Stimulated activated CD4-positive, alpha-beta T cell treated with anti-CD3 and anti-CD28 coated beads, Interleukin-1b, Interleukin-23, amount 100 ng/mL, for 1 hour (primary cell): ENCODE data around the gene TMEM116.
"Not testable (repeated sequence)": the region's sequence is repeated elsewhere in the genome, so short reads cannot be mapped to it uniquely, and the experiment has no call there.

Source experiments
- DNase-seq, 2 donors: peaks; one replicate each; pipeline ENCODE4 v3.0.0-alpha.2; 2020; ENCODE audit warnings: low read depth in 2 of 2

The TMEM116 gene

DNA sequence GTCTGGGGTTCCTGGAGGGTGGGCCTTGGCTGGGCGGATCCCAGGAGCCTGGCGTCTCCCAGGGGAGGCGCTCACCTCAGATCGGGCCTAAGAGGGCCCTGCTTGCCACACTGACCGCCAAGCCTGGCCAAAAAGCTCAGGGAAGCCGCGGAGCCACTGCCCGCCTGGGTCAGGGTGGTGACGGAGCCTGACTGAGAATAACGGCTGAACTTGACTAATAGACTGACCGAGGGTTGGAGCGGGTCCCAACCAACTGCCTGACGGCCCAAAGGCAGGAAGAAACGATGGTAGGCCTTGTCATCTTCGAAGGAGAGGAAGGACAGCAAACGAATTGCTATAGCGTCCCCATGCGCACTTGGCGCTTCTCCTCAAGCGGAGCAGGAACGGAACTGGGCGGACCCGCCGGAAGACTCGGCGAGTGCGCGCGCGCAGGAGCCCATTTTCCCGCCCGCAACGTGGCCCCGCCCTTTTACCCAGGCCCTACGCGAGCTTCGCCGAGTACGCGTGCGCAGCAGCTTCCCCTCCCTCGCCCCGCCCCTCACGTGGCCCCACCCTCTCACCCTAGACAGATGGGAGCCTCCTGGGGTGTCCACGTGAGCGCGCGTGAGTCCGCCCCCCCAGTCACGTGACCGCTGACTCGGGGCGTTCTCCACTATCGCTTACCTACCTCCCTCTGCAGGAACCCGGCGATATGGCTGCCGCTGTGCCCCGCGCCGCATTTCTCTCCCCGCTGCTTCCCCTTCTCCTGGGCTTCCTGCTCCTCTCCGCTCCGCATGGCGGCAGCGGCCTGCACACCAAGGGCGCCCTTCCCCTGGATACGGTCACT, at the start of gene TMEM116, which contains the start of gene ERP29:
TSS of gene TMEM116 (minus strand) at position 391 of the 826 bp plus-strand sequence. CDS start 7,895 bp downstream, outside the sequence.
TSS of gene ERP29 (plus strand) at position 652 of the 826 bp plus-strand sequence. CDS start at position 692, 40 bp downstream.
- peak; percentile 100 for DNase-seq

DNA sequence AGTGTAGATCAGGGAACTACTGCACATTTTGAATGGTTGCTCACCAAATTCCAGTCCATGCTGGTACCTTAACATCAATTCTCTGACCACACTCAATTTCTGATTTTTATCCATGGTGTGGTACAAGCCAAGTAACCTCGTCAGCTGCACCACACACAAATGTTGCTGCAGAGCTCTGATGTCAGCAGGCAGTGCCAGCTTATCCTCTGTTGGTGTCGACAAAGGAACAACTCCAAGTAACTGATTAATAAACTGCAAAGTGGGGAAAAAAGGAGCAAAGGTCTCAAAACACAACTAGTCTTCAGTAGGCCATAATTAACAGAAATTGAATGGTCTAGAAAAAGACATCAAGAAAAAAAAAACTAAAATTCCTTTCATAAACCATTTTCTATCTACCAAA, 48.2 kb upstream of the TMEM116 start:
- no peak for DNase-seq

DNA sequence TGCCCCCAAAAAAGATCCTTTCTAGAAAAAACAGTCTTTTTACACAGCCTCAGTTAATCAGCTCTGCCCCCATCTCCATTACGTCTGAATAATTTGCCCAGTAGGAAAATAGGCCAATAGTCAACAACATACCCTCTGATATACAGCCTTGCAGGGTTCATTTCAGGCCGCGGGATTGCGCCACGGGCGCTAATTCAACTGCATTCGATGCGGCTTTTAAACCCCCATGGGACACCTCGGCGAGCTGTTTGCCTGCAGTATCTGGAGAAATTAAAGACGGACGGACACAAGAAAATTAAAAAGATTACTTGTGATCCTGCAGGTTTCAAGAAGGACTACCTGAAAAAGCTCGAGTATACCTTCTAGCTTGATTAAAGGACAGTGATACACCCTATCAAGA, 36.4 kb upstream of the TMEM116 start:
- no peak for DNase-seq

DNA sequence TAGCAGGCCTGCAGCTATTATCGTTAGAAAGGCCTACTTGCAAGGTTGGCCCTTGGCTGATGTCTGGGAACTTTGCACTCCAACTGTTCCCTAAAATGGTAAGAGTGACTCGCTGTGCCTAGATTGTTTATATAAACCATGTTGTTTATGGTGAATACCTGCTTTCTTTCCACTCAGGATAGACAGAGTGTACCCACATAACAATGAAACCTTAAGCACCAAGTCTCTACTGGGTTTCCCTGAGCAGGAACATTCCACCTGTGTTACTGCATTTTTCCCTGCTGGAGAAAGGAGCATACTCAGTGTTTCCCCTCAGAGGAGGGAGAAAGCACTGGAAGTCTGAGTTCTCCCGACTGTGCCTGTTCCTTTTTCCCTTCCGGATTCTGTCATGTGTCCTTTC, 33.0 kb upstream of the TMEM116 start:
- DNase-seq = no peak

DNA sequence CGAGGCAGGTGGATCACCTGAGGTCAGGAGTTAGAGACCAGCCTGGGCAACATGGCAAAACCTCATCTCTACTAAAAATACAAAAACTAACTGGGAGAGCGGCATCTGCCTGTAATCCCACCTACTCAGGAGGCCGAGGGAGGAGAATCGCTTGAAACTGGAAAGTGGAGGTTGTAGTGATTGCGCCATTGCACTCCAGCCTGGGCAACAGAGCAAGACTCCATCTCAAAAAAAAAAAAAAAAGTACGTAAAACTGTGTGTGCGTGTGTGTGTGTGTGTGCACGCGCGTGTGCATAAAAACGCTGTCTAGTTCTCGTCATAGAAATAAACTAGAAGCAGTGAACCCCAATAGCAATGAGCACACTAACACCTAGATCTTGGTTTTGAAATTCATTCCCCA, 23.6 kb upstream of the TMEM116 start:
- DNase-seq = not testable (repeated sequence)

DNA sequence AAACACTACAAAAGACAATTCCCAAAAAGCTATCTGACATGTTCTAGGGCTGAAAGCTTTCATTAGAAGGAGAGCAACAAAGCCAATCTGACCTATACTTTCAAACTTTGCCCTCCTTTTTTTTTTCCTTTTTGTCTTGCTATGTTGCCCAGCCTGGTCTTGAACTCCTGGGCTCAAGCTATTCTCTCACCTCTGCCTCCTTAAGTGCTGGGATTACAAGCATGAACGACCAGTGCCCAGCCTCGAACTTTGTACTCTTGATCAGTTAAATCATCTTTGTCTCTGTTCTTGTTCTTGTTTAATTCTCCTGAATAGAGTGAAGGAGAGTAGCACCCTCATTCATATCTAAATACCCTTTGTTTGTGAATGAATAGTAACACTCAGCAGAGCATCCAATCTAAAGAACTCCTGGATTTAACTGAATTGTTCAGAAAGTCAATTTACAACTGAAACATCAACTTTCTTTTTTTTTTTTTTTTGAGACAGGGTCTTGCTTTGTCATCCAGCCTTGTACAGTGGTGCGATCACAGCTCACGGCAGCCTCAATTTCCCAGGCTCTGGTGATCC, 22.3 kb upstream of the TMEM116 start:
- no peak for DNase-seq

DNA sequence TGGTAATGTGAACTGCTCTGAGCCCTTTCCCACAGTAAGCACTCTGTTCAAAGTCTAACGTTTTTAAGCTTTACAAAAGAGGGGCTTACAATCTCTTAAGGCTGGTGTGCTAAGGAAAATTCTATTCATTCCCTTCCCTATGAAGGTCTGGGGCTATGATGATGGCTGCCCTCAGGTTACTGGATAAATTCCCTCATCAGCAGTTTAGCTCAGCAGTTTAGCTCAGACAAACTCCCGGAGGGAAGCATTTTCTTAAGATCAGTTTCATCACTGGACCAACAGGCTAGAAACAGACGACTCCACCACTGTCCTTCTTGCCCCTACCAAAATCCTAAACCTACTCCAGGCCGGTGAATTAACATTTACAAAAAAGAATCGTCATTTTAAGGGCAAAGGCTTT, 19.3 kb upstream of the TMEM116 start:
- no peak for DNase-seq

DNA sequence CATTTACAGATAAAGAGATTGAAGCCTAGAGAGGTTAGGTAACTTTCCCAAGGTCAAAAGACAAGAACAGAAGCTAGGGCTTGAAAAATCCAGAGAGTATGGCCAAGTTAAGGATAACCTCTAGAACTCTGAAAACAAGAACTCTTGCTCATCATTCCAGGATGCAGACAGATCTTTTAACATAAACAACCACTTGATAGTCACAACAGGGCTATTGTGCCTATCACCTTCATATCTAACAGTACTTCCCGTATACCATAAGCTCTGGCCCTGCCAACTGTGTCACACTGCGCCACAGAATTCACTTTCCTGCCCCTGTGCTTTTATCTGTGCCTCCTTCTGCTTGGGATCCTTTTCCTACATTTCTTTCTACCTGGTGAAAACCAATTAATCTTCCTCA, 18.5 kb upstream of the TMEM116 start:
- no peak for DNase-seq

DNA sequence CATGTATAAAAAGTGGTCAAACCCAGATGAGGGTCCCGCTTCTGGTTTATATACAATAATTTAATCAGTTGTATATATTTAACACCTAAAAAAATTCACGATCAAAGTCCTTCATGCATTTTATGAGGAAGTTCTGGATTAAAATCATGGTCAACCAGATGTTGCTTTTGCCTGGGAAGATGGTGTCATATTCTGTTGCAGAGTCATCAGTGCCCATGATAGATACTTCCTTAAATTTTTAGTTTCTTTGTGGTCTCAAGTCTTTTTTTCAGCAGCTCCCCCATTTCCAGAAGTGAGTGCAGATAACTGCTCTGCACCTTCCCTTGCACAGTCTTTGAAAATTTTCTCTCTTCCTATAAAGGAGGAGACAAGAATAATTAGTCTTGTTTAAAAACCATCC, 16.3 kb upstream of the TMEM116 start:
- DNase-seq = no peak

DNA sequence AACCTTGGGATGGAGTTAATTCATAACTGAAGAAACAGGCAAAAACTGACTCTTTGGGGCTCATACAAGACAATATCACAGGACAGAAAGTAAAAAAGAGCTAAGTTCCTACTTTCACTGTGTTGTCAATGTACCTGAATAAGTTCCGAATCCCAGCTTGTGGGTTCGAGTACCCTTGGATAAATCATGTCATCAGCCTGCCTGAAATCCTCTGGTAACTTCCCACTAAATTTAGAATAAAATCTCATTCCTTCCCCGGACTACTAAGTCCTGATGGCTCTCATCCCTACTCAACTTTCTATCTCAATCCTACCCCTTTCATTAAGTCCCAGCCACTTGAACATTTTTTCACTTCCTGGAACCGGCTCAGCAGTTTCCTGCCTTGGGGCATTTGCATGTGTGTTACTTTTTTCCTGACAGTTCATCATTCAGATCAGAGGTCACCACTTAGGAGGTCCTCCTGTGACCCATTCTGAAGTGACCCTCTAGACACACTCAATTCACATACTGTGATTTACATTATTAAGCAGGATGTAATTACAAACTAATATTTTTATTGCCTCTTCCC, 12.9 kb upstream of the TMEM116 start:
- DNase-seq = no peak

DNA sequence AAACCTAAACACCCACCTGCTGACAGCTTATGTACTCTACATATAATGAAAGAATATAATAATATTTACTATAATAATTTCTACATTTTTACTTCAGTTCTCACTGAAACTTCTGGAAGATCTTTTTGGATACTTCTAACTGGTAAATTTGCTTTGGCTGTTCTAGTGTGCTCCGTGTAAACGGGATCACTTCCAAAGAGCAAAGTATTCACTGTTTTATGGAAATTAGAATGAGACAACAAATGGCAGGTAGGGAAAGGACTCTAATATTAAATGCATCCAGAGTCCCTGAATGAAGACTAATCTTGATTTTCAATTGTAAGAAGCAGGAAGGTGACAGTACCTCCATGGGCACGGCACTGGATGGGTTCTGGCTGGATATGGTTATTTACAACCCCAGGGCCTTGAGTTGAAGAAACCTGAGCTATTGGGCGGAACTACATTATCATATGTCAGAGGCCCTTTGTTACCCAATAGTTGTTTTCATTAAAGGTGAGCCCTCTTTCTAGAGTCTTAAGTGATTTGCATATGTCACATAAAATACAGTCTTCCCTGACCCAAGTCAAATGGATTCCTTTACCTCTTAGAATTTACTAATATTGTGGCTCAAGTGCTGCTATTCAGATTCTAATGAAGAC, 10.9 kb upstream of the TMEM116 start:
- no peak for DNase-seq

DNA sequence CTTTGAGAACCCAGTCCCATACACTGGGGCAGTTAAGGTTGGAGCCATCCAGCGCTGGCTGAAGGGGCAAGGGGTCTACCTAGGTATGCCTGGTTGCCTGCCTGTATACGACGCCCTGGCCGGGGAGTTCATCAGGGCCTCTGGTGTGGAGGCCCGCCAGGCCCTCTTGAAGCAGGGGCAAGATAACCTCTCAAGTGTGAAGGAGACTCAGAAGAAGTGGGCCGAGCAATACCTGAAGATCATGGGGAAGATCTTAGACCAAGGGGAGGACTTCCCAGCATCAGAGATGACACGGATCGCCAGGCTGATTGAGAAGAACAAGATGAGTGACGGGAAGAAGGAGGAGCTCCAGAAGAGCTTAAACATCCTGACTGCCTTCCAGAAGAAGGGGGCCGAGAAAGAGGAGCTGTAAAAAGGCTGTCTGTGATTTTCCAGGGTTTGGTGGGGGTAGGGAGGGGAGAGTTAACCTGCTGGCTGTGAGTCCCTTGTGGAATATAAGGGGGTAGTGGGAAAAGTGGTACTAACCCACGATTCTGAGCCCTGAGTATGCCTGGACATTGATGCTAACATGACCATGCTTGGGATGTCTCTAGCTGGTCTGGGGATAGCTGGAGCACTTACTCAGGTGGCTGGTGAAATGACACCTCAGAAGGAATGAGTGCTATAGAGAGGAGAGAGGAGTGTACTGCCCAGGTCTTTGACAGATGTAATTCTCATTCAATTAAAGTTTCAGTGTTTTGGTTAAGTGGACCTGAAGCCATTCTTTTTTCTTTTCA, 9.5 kb upstream of the TMEM116 start:
- no peak for DNase-seq

DNA sequence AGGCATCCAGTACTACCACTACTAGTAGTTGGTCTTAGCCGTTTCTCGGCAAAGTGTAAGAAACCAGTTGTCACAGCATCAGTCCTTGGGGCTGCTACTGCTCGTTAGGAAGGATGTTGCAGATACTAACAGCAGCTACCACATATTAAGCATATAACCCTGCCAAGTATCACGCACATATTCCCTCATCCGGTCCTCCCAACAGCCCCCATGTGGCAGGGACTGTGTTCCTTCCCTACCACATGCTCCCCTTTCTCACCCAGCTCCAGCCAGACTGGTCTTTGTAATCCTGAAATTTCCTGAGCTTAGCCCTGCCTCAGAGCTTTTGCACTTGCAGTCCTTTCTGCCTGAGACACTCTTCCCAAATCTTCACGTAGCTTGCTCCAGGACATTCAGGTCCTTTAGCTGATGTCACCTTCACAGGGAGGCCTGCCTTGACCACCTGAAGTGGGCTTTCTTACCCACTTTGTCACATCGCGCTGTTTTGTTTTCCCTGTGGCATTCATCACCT, 8.0 kb upstream of the TMEM116 start:
- no peak for DNase-seq

DNA sequence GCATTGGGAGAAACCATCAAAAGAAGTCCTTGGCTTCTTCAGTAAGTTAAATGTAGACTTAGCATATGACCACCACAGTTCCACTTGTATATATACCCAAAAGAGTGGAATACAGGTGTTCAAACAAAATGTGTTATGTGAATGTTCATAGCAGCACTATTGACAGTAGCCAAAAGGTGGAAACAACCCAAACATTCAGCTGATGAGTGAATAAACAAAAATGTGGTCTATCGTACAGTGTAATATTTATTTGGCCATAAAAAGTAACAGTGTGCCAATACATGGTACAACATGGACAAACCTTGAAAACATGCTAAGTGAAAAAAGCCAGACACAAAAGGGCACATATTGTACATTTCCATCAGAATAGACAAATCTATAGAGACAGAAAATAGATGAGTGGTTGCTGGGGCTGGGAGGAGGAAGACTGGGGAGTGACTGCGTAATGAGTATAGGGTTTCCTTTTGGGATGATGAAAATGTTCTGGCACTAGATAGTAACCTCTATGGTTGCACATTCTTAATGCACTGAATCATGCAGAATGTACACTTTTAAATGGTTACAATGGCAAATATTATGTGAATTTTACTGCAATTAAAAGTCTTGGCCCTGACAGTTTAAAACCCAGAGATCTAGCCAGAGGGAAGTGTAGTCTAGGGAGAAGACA, 5.7 kb upstream of the TMEM116 start:
- DNase-seq = no peak

DNA sequence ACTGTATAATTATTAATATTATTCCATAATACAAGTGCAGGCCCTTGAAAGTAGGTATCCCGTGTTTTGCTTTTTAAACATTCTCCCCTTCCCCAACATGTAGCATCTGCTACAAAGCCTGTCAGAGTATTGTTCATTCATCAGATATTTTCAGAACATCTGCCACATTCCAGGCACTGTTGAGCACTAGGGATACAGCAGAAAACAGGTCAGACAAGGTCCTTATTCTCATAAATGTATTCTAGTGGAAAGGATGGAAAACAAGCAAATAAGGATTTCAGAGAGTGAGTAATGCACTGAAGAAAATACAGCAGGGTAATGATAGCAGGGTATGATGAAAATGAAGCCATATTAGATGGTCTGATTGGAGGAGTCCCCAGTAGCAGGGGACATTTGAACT, 4.1 kb upstream of the TMEM116 start:
- no peak for DNase-seq

DNA sequence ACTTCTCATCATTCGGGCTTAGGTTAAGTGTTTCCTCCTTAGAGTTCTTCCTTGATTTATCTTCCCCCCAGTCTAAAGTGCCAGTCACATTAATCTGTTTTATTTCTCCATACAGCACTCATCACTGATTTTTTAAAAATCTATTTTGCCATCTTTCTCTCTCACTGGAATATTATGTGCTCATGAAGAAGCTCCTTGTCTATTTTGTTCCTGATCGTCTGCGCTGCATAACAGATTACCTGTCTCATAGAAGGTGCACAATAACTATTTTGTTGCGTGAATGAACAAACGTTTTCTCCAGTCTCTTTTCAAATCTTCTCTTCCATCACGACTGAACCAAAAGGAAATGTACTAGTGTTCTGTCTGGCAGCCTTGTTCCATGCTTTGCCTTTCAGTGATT, 3.0 kb upstream of the TMEM116 start:
- DNase-seq = no peak

DNA sequence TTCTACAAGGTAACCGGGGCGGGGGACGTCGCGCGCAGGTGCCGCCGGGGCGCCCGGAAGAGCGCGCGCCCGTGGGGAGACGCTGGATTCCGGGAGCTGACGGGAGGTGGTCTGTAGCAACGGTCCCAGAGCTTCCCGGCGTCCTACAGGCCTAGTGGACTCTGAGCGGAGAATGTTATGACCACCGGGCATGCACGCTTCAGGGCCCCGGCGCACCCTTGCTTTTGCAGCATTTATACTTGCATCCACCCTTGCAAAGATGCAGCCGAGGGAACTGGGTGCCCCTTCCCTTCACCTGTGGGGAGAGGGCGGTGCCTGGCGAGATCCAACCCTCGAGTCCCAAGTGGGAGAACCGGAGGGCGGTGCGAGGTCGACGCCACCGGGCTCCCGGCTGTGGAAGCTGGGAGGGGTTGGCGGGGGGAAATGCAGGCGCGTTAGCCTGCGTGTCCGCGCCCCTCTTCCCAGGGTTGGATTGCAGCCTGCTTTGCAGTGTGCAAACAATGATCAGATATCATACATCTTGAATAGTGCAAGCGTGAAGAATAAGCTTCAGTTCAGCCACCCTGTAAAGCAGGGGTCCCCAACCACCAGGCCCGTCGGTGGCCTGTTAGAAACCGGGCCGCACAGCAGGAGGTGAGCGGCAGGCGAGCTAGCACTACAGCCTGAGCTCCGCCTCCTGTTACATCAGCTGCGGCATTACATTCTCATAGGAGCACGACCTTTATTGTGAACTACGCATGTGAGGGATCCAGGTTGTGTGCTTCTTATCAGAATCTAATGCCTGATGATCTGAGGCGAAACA, 837 bp upstream of the TMEM116 start:
- peak; percentile 25 to 27 for DNase-seq

DNA sequence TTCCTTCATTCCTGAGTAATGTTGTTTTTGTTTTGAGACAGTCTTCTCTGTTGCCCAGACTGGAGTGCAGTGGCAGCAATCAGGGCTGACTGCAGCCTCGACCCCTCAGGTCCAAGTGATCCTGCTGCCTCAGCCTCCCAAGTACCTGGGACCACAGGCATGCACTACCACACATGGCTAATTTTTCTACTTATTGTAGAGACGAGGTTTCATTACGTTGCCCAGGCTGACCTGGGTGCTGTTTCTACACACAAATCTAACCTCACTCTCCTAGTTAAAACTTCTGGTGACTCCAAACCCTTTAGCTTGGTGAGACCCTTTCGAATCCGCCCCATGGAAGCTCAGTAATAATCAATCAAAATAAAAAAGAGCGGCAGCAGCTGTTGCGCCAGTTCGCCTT, 1.3 kb downstream of the TMEM116 start:
- no peak for DNase-seq

DNA sequence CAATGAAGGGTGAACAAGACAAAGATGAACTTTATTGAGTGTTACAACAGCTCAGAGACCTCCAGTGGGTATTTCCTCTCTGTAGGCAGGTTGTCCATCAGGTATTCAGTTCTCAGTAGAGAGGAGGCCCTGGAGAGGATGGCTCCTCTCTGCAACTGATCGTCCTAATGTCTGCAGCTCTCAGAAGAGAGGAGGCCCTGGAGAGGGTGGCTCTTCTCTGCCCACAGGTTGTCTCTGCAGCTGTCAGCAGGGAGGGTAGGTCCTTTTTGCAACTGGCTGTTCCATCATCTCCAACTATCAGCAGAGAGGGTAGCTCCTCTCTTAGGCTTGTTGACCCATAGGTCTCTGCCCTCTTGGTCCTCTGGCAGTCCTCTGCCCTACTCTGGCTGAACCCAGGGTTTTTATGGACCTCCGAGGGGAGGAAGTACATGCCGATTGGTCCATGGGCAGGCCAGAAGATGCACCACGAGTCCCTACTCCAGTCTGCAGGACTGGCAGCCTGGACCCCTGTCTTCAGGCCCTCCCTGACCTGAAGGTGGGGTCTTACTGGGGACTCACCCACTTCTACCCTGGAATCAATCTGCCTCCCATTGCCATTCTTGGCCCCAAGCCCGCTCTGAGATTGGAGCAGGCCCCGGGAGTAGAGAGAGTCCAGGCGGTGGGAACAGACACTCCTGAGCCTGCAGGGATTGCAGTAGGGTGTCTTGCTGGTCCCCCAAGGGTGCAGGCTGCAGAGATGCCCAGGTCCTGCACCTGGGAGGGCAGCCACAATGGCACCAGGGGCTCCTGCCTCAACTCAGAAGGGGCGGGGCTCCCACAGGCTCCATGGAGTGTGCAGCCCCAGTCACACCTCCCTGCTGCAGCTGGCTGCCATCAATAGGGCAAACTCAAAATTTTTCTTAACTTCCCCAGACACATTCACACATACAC, 2.3 kb downstream of the TMEM116 start:
- no peak for DNase-seq
